COLO829 (cell line): ENCODE data around the gene SLC66A3.
"Not testable (repeated sequence)": the region's sequence is repeated elsewhere in the genome, so short reads cannot be mapped to it uniquely, and the experiment has no call there.

Experiments
- DNase-seq: peaks from one replicate; pipeline ENCODE4 v3.0.0; 2012; ENCODE audit warnings: low spot score

Gene SLC66A3

GRCh38 chr2:11163439-11164317 is 8.4 kb downstream of the SLC66A3 start:
- no peak for DNase-seq

- DNase-seq: not testable (repeated sequence)
Measured at GRCh38 chr2:11165046-11165445, 9.8 kb downstream of the SLC66A3 start.

- no peak for DNase-seq
Measured at GRCh38 chr2:11166476-11166875, 11.2 kb downstream of the SLC66A3 start.

DNA sequence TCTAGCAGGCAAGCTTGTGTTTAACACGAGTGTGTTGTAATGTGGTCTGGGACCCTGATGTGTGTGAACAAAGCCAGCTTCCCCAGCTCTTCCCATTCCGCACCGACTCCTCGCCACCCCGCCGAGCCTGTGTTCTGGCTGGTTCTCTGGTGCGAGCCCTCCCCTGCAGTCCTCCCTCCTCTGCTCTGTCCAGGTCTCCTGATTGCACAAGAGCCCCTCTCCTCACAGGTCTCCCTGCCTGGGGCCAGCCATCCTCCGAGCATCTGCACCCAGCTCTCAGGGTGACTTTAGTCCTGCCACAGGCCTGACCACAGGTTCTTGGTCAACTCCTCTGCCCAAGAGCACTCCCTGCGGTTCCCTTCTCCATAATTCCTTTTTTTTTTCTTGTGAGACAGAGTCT is 13.2 kb downstream of the SLC66A3 start:
- no peak for DNase-seq

DNA sequence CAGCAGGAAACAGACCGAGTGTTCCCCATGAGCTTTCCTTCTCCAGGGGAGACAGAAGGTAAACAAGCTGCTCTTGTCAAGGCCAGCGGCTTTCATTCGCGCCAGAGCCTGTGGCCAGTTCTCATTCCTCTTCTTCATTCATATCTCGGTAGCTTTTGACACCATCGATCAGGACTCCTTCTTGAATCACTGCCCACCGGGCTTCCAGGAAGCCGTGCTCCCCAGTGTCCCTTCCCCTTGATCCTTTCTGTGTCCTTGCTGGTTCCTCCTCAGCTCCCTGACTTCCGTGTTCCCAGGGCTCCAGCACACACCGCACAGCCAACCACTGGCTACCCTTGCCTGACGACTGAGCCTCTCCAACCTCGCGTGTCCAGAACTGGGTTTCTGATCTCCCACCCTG is 14.1 kb downstream of the SLC66A3 start:
- DNase-seq: no peak

DNA sequence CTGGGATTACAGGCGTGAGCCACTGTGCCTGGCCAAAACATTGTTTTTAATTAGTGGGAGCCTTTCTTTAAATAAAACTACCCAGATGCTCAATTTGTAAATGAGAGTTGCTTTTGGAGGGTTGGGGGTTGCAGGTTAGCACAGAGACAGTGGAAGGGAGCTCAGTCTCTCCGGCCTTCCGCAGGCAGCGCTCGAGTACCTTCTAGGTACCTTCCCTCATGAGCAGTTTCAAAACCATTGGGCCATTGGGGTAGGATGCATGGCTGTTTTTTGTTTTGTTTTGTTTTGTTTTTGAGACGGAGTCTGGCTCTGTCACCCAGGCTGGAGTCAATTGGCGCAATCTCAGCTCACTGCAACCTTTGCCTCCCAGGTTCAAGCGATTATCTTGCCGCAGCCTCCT is 19.0 kb downstream of the SLC66A3 start:
- no peak for DNase-seq

GRCh38 chr2:11175293-11175795 is 20.1 kb downstream of the SLC66A3 start:
- peak; percentile 82 for DNase-seq

DNA sequence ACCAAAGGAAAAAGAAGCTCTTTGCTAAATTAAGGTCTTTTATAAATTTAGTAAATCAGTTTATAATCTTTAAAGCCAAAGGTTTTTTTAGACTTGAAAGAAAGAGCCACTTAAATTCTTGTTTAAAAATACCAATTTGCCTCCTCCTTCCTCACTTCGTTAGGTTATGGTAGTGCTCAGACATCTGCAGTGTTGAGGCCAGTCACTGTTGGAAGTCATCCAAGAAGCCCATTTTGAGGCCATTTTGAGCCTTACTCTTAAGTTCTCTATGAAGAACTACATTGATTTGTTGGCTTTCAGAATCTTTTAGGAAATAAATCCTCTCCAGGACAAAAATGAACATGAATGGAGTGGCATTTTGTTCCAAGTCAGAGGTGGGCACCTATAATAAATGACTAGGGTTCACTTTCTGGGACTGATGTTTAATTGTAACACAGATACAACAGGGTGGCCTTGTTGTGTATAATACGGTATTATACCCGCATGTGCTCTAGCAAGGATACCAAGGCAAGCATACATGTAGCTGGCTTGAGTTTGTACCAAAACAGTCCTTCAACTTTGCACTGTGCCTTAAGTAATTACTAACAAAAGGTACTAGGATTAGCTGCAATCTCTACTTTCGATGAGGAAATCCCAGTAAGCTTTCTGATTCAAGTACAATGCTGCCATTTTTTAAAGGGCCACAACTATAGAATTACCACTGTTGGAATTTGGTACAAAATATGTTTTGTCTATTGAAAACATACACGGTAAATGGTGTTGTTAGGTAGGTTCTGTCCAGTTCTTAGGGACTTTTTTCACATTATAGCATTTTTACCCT is 22.8 kb downstream of the SLC66A3 start:
- DNase-seq: no peak

- no peak for DNase-seq
Measured at GRCh38 chr2:11179196-11179595, 23.9 kb downstream of the SLC66A3 start.

- DNase-seq: no peak
Measured at GRCh38 chr2:11179899-11180298, 24.6 kb downstream of the SLC66A3 start.

DNA sequence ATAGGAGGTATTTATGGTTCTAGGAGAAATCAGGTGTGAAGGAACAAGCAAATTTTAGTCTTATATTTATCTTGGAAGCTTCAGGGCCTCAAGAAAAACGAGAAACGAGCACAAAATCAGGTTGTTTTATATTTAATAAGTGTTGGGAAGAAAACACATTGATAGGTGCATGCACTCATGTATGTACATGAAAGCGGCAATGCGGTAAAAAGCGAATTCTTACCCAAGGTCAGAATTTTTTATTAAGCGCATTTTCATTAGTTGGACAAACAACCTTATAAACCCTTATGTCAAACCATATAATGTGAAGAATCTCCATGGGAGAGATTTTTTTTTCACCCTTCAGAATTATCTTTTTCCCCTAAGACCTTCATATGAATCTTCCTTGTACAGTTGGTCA is 25.4 kb downstream of the SLC66A3 start:
- DNase-seq: no peak

DNA sequence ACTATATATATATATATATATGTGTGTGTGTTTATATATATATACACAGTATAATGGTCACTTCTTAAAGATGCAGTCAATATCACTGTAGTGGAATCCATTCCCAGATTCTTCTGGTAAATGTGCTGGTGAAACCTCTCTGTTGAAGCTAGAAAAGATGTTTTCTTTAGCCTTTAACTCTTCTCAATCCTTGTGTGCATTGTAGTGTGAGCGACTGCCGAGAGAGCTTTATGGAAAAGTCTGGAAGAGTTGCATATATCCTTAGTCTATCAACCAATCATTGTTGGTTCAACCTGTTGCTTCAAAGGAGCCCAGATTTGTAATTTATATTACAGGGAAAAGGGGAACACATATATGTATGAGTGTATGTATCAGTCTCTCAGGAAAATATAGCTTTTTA is 27.7 kb downstream of the SLC66A3 start:
- no peak for DNase-seq

GRCh38 chr2:11186145-11186544 is 30.9 kb downstream of the SLC66A3 start:
- no peak for DNase-seq

DNA sequence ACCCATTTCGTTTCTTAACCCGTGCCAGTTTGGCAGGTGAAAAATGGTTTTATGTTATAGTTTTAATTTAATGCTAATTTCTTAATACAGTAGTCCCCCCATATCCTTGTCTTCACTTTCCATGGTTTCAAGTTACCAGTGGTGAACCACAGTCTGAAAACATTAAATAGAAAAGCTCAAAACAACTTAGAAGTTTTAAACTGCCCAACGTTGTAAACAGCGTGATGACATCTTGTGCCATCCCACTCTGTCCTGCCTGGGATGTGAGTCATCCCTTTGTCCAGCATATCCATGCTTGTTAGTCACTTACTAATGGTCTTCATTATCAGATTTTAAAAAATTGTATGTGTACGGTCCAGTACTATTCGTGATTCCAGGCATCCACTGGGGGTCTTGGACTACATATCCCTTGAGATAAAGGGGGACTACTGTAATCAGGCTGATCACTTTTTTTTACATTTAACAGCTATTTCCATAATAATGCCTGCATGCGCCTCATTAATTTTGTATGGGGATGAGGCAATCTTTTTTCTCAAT is 31.9 kb downstream of the SLC66A3 start:
- no peak for DNase-seq

- DNase-seq: no peak
Measured at GRCh38 chr2:11187731-11188130, 32.5 kb downstream of the SLC66A3 start.

- no peak for DNase-seq
Measured at GRCh38 chr2:11196246-11196645, 41.0 kb downstream of the SLC66A3 start.

DNA sequence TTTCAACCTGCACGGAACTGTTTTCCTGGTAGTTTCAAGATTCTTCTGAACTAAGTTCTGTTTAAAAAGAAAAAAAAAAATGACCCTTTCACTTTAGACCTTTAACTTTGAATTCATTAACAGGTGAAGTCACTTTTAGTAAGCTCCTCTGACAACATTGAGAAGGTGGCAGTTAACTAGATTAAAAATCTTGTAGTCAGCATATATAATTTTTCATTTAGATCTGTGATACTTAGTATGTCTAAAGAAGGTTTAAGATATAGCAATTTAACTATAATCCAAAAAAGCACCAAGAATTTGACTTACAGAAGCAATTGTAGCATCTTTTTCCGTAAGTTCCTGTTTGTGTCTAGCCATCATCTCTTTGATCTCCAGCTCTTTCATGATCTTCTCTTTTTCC is 45.4 kb downstream of the SLC66A3 start:
- no peak for DNase-seq

DNA sequence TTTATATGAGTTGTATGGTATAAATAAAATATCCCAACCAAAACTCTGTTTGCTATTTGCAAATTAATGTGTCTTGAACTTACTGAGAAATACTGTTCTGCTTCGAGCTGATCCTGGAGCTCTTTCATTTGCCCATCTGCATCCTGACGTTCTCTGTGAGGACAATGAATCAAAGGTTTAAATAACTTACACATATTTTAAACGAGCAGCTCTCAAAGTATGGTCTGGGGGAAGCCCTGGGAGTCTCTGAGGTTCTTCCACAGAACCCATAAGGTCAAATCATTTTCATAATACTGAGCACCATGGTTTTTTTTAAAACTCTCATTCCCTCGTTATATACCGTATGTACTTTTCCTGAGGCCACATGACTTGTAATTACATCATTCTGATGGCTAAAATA is 46.7 kb downstream of the SLC66A3 start:
- no peak for DNase-seq

DNA sequence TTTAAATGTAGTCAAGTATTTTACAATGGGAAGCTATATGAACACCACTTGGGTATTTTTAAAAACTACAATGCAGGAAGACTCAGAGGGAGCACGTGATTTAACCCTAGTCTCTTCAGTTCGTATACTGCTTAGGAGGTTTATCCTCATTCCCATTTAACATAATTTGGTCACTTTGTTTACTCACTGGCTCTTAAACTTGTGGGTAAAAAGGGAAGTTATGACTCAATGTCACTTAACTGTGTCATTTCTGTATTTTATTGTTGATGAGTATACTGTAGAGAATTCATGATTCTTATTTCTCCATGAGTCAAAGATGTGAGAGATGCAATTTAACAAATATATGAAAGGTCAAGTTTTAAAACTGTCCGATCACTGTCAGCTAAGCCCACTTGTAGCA is 48.2 kb downstream of the SLC66A3 start:
- DNase-seq: peak; percentile 69

DNA sequence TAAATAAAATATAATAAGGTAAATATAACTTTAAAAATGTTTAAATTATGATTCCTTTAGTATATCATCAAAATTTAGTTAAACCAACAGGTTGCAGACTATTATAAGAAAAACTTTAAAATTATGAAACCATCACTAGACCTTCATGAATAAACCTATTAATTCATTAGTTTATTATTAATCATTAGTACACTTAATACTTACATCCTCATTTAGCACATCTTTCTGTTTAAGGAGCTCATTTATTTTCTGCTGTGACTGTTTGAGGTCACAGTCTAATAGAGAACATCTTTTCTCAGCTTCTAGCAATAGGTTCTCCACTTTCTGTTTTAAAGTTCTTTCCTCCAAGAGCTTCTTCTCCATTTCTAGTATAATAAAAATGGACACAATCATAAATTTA is 52.8 kb downstream of the SLC66A3 start:
- no peak for DNase-seq

GRCh38 chr2:11212645-11213044 is 57.4 kb downstream of the SLC66A3 start:
- DNase-seq: no peak

DNA sequence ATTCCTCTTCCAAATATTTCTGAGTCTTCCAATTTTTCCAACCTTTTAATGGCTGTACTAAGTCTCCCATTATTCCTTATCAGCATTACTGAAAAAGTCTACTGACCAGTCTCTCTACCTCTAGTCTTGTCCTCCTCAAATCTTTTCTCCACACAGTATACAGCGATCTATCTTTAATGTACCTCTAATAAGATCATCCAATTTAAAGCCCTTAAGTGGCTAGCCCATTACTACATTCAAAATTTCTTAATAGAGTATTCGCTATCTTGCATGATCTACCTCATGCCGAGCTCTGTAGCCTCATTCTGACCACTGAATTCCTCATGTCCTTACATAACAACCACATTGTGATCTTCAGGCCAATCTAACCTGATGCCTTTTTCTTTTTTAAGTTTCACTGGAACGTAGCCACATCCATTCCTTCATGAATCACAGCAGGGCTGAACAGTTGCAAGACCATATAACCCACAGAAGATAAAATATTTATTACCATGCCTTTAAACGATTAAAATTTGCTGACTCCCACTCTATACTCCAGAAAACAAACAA is 57.9 kb downstream of the SLC66A3 start:
- DNase-seq: no peak

DNA sequence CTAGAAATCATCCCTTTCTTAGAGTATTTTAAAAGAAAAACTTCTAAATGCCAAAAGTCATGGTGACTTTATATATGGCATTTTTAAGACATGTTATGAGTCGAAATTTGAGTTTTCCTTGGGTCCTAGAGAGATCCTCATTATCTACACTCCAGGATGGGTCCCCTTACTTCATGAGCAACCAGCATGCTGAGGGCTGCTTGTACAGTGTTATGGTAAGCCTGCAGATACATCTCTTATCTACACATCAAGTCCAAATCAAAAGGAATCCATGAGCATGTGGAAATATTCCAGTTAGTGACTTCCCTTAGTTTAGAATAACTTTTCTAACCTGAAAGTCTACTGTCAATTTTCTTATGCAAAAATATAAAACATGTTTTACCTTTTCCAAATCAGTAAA is 58.7 kb downstream of the SLC66A3 start:
- DNase-seq: no peak
